22Rv1 (cell line): ENCODE measurements around the gene DPYSL5.

Source experiments
- CTCF ChIP-seq: fragments of 450-650 bp; IDR thresholded peaks from 2 replicates; pipeline ENCODE4 v1.5.1; 2017; ENCODE audit warnings: mild to moderate bottlenecking
- ZFX ChIP-seq: fragments of 450-650 bp; IDR thresholded peaks from 2 replicates; pipeline ENCODE4 v1.6.1; 2017; ENCODE audit warnings: antibody characterized with exemption, borderline replicate concordance

- TF ChIP-seq CTCF = no peak
- TF ChIP-seq ZFX = no peak
Observed at GRCh38 chr2:26885651-26886329, 37.9 kb downstream of the DPYSL5 start.
